Measurements from ENCODE around the gene KLHL12.
A peak's percentile ranks its signal among the peaks of the same experiment; 100 is the strongest.

The KLHL12 gene

GRCh38 chr1:202961220-202961880 lies 34.3 kb upstream of the KLHL12 start:
- Histone ChIP-seq H3K27me3 (ENCODE audit: control insufficient read depth in 1 of 2, insufficient read depth in 2 of 2, low read length in 2 of 2) (no peaks in the 10 kb centered on the region), H3K36me3 (ENCODE audit: control insufficient read depth in 2 of 2, insufficient read depth in 2 of 2, low read length in 2 of 2) (peaks cover 8 to 31% of the 10 kb centered on the region in 2 donors), H3K9ac (ENCODE audit: low read length in 2 of 2) (no peak overlapping the region), H3K9me3 (ENCODE audit: control insufficient read depth in 2 of 2, low read length in 2 of 2) (no peaks in the 10 kb centered on the region), H3K4me1 (ENCODE audit: control insufficient read depth, insufficient read depth, low read length) (peaks cover 12% of the 10 kb centered on the region), H3K27ac (ENCODE audit: low read length) (no peak overlapping the region), H3K4me3 (ENCODE audit: low read length in 2 of 2) (no peak overlapping the region)

- Histone ChIP-seq H3K9me3 (ENCODE audit: control insufficient read depth in 2 of 2, low read length in 2 of 2) (no peaks in the 10 kb centered on the region), H3K4me1 (ENCODE audit: control insufficient read depth, insufficient read depth, low read length) (peaks cover 7% of the 10 kb centered on the region), H3K4me3 (ENCODE audit: low read length in 2 of 2) (no peak overlapping the region), H3K9ac (ENCODE audit: low read length in 2 of 2) (no peak overlapping the region), H3K36me3 (ENCODE audit: control insufficient read depth in 2 of 2, insufficient read depth in 2 of 2, low read length in 2 of 2) (peaks cover 8 to 22% of the 10 kb centered on the region in 2 donors), H3K27me3 (ENCODE audit: control insufficient read depth in 1 of 2, insufficient read depth in 2 of 2, low read length in 2 of 2) (no peaks in the 10 kb centered on the region), H3K27ac (ENCODE audit: low read length) (no peak overlapping the region)
Measured at GRCh38 chr1:202959276-202959620, 32.2 kb upstream of the KLHL12 start.

DNA sequence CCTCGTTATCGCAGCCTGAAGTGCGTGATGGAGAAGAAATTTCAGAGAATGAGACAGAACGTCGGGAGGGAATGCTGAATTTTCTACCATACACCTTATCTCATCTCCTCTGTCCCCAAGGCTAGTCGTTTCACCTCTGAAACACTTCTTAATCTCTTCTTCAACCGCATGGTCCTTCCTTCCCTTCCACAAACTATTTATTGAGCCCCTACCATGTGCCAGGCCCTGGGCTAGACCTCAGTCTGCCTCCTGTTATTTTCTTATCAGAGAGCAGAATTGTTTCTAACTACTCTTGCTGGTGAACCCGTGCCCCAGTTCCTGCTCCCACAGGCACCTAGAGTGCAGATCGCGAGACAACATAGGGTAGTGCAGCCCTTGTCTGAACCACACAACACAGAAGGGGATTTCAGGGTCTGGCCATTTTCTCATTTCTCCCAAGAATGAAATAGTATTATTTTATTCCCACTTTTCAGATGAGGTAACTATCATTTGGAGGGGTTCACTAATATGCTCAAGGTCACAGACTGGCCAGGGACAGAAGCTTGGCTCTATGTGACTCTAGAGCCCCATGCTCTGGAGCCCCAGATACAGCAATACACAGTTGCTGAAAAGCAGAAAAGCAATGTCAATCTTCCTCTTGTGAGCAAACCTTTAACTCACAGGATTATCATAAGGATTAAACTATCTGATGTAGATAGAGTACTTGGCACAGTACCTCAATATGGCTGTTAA lies 31.7 kb upstream of the KLHL12 start:
- Histone ChIP-seq H3K9me3 (ENCODE audit: control insufficient read depth in 2 of 2, low read length in 2 of 2) (no peaks in the 10 kb centered on the region), H3K4me1 (ENCODE audit: control insufficient read depth, insufficient read depth, low read length) (peaks cover 7% of the 10 kb centered on the region), H3K36me3 (ENCODE audit: control insufficient read depth in 2 of 2, insufficient read depth in 2 of 2, low read length in 2 of 2) (peaks cover 8 to 19% of the 10 kb centered on the region in 2 donors), H3K27me3 (ENCODE audit: control insufficient read depth in 1 of 2, insufficient read depth in 2 of 2, low read length in 2 of 2) (no peaks in the 10 kb centered on the region), H3K27ac (ENCODE audit: low read length) (peak overlapping the region; percentile 82), H3K4me3 (ENCODE audit: low read length in 2 of 2) (peak overlapping the region; percentile 89 to 93), H3K9ac (ENCODE audit: low read length in 2 of 2) (peak overlapping the region; percentile 43 to 69)

GRCh38 chr1:202957733-202958543 lies 30.9 kb upstream of the KLHL12 start, which contains the start of gene ADIPOR1:
ADIPOR1 (minus strand) TSS chr1:202958312; CDS start chr1:202951070, 7,242 bp downstream.
- Histone ChIP-seq H3K4me3 (ENCODE audit: low read length in 2 of 2) (peak within 1 kb of the TSS; percentile 93), H3K27ac (ENCODE audit: low read length) (peak within 1 kb of the TSS; percentile 82), H3K4me1 (ENCODE audit: control insufficient read depth, insufficient read depth, low read length) (peaks cover 7% of the 10 kb centered on the region), H3K9me3 (ENCODE audit: control insufficient read depth in 2 of 2, low read length in 2 of 2) (no peaks in the 10 kb centered on the region), H3K27me3 (ENCODE audit: control insufficient read depth in 1 of 2, insufficient read depth in 2 of 2, low read length in 2 of 2) (no peaks in the 10 kb centered on the region), H3K36me3 (ENCODE audit: control insufficient read depth in 2 of 2, insufficient read depth in 2 of 2, low read length in 2 of 2) (peaks cover 6 to 15% of the 10 kb centered on the region in 2 donors), H3K9ac (ENCODE audit: low read length in 2 of 2) (peak within 1 kb of the TSS; percentile 92)

GRCh38 chr1:202956969-202957368 lies 29.9 kb upstream of the KLHL12 start:
- Histone ChIP-seq H3K4me1 (ENCODE audit: control insufficient read depth, insufficient read depth, low read length) (peaks cover 7% of the 10 kb centered on the region), H3K4me3 (ENCODE audit: low read length in 2 of 2) (peak overlapping the region; percentile 93), H3K36me3 (ENCODE audit: control insufficient read depth in 2 of 2, insufficient read depth in 2 of 2, low read length in 2 of 2) (peaks cover 0 to 6% of the 10 kb centered on the region in 2 donors), H3K27me3 (ENCODE audit: control insufficient read depth in 1 of 2, insufficient read depth in 2 of 2, low read length in 2 of 2) (no peaks in the 10 kb centered on the region), H3K9ac (ENCODE audit: low read length in 2 of 2) (peak overlapping the region in 1 of 2 donors; percentile 92), H3K27ac (ENCODE audit: low read length) (no peak overlapping the region), H3K9me3 (ENCODE audit: control insufficient read depth in 2 of 2, low read length in 2 of 2) (no peaks in the 10 kb centered on the region)

- H3K4me1 ChIP-seq (ENCODE audit: control insufficient read depth, insufficient read depth, low read length), result peaks cover 7% of the 10 kb centered on the region
- H3K9ac ChIP-seq (ENCODE audit: low read length in 2 of 2), result no peak overlapping the region
- H3K27ac ChIP-seq (ENCODE audit: low read length), result no peak overlapping the region
- H3K36me3 ChIP-seq (ENCODE audit: control insufficient read depth in 2 of 2, insufficient read depth in 2 of 2, low read length in 2 of 2), result peaks cover 0 to 10% of the 10 kb centered on the region in 2 donors
- H3K4me3 ChIP-seq (ENCODE audit: low read length in 2 of 2), result no peak overlapping the region
- H3K9me3 ChIP-seq (ENCODE audit: control insufficient read depth in 2 of 2, low read length in 2 of 2), result no peaks in the 10 kb centered on the region
- no peaks in the 10 kb centered on the region for H3K27me3 ChIP-seq (ENCODE audit: control insufficient read depth in 1 of 2, insufficient read depth in 2 of 2, low read length in 2 of 2)
Measured at GRCh38 chr1:202954057-202954745, 27.2 kb upstream of the KLHL12 start.

DNA sequence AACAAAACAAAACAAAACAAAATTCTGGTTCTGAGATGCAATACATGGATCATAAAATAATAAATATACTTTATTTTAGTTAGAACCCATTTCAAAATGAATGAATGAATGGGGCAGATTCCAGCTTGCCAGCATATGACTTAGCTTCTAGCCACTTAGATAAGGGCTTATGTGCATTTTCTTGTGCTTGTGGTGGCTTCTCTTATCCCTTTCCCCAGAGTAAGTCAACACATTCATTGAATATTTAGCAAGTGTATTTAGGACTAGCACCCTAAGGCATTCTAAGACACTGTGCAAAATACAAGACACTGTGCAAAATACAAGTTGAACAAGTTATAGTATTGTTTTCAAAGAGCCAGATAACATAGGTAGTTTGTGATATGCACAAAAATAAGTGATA lies 26.4 kb upstream of the KLHL12 start:
- H3K9ac ChIP-seq (ENCODE audit: low read length in 2 of 2), result no peak overlapping the region
- no peaks in the 10 kb centered on the region for H3K9me3 ChIP-seq (ENCODE audit: control insufficient read depth in 2 of 2, low read length in 2 of 2)
- H3K4me1 ChIP-seq (ENCODE audit: control insufficient read depth, insufficient read depth, low read length), result peaks cover 7% of the 10 kb centered on the region
- H3K36me3 ChIP-seq (ENCODE audit: control insufficient read depth in 2 of 2, insufficient read depth in 2 of 2, low read length in 2 of 2), result peaks cover 3 to 14% of the 10 kb centered on the region in 2 donors
- no peak overlapping the region for H3K27ac ChIP-seq (ENCODE audit: low read length)
- no peak overlapping the region for H3K4me3 ChIP-seq (ENCODE audit: low read length in 2 of 2)
- H3K27me3 ChIP-seq (ENCODE audit: control insufficient read depth in 1 of 2, insufficient read depth in 2 of 2, low read length in 2 of 2), result no peaks in the 10 kb centered on the region

DNA sequence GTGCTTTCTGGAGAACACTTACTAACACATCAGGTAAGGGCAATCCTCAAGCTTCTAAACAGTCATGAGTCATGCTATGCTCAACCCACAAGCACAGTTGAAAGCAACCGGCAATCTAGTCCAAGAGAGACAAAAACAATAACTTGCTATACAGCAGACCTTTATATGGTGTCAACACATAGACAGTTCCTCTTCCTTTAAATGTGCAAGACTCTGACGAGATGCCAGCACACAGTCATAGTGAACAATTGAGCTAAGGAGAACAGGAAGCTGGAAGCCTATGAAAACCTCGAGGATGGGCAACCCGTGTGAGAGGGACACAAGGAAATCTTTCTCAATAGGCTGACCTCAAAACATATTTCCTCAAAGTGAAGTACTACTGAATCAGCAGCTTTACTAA lies 25.8 kb upstream of the KLHL12 start:
- Histone ChIP-seq H3K9ac (ENCODE audit: low read length in 2 of 2) (no peak overlapping the region), H3K27me3 (ENCODE audit: control insufficient read depth in 1 of 2, insufficient read depth in 2 of 2, low read length in 2 of 2) (no peaks in the 10 kb centered on the region), H3K4me1 (ENCODE audit: control insufficient read depth, insufficient read depth, low read length) (peaks cover 7% of the 10 kb centered on the region), H3K9me3 (ENCODE audit: control insufficient read depth in 2 of 2, low read length in 2 of 2) (no peaks in the 10 kb centered on the region), H3K36me3 (ENCODE audit: control insufficient read depth in 2 of 2, insufficient read depth in 2 of 2, low read length in 2 of 2) (peaks cover 8 to 20% of the 10 kb centered on the region in 2 donors), H3K4me3 (ENCODE audit: low read length in 2 of 2) (no peak overlapping the region), H3K27ac (ENCODE audit: low read length) (no peak overlapping the region)

- no peak overlapping the region for H3K9ac ChIP-seq (ENCODE audit: low read length in 2 of 2)
- peaks cover 8 to 20% of the 10 kb centered on the region in 2 donors for H3K36me3 ChIP-seq (ENCODE audit: control insufficient read depth in 2 of 2, insufficient read depth in 2 of 2, low read length in 2 of 2)
- no peak overlapping the region for H3K4me3 ChIP-seq (ENCODE audit: low read length in 2 of 2)
- no peak overlapping the region for H3K27ac ChIP-seq (ENCODE audit: low read length)
- H3K27me3 ChIP-seq (ENCODE audit: control insufficient read depth in 1 of 2, insufficient read depth in 2 of 2, low read length in 2 of 2), result no peaks in the 10 kb centered on the region
- peaks cover 5% of the 10 kb centered on the region for H3K4me1 ChIP-seq (ENCODE audit: control insufficient read depth, insufficient read depth, low read length)
- no peaks in the 10 kb centered on the region for H3K9me3 ChIP-seq (ENCODE audit: control insufficient read depth in 2 of 2, low read length in 2 of 2)
Measured at GRCh38 chr1:202952099-202952498, 25.1 kb upstream of the KLHL12 start.

GRCh38 chr1:202951437-202951836 lies 24.4 kb upstream of the KLHL12 start:
- peaks cover 9 to 21% of the 10 kb centered on the region in 2 donors for H3K36me3 ChIP-seq (ENCODE audit: control insufficient read depth in 2 of 2, insufficient read depth in 2 of 2, low read length in 2 of 2)
- no peaks in the 10 kb centered on the region for H3K4me1 ChIP-seq (ENCODE audit: control insufficient read depth, insufficient read depth, low read length)
- no peaks in the 10 kb centered on the region for H3K9me3 ChIP-seq (ENCODE audit: control insufficient read depth in 2 of 2, low read length in 2 of 2)
- no peak overlapping the region for H3K4me3 ChIP-seq (ENCODE audit: low read length in 2 of 2)
- H3K9ac ChIP-seq (ENCODE audit: low read length in 2 of 2), result no peak overlapping the region
- no peaks in the 10 kb centered on the region for H3K27me3 ChIP-seq (ENCODE audit: control insufficient read depth in 1 of 2, insufficient read depth in 2 of 2, low read length in 2 of 2)
- H3K27ac ChIP-seq (ENCODE audit: low read length), result no peak overlapping the region

Data from stomach smooth muscle (tissue), 2 donors.